Panc1 (cell line): ENCODE data around the gene MED13L. TPM values are rescaled to one million over a fixed set of nuclear protein-coding genes. Genes with fewer than 3 reads are reported as not detected.

Experiments used
- ATAC-seq: fragments of 200-7000 bp; cut with Tn5 transposase; 2 replicates; pipeline ENCODE4 v1.9.1; 2020; ENCODE audit warnings: mild to moderate bottlenecking, moderate library complexity
- BruUV-seq: library from RNA; stranded (reverse); fragments of 400-500 nt; replicated peaks from 2 replicates; lab custom pipeline; 2021; lab: Mats Ljungman, UMichigan
- CTCF ChIA-PET: fragments of 300-600 bp; sonication (Branson Sonifier 250); formaldehyde crosslinking; loops from one replicate; lab custom pipeline; 2022; ENCODE audit warnings: antibody characterized with exemption; lab: Charles Lee
- POLR2A ChIA-PET: fragments of 300-600 bp; sonication (Branson Sonifier 250); formaldehyde crosslinking; loops from one replicate; lab custom pipeline; 2022; ENCODE audit warnings: antibody characterized with exemption; lab: Charles Lee
- DNase-seq: peaks from one replicate; pipeline ENCODE4 v3.0.0-alpha.2; 2010; ENCODE audit warnings: low read depth, low spot score
- H3K27ac ChIP-seq: 2 replicates; pipeline ENCODE4 v1.5.1; 2011; ENCODE audit warnings: mild to moderate bottlenecking, low read length, inconsistent platforms
- H3K27me3 ChIP-seq: fragments of 200-500 bp; sonication (Bioruptor generic); 2 replicates; pipeline ENCODE4 v1.6.0; 2014; ENCODE audit warnings: low read length, inconsistent platforms; ENCODE audit not compliant: control insufficient read depth, insufficient read depth
- H3K36me3 ChIP-seq: fragments of 200-500 bp; sonication (Bioruptor generic); 2 replicates; pipeline ENCODE4 v1.5.1; 2014; ENCODE audit warnings: inconsistent platforms, mild to moderate bottlenecking, low read length, moderate library complexity; ENCODE audit not compliant: control insufficient read depth, insufficient read depth
- H3K4me1 ChIP-seq: 2 replicates; pipeline ENCODE4 v1.5.1; 2011; ENCODE audit warnings: inconsistent platforms, mild to moderate bottlenecking, low read length, moderate library complexity; ENCODE audit not compliant: control insufficient read depth, insufficient read depth
- H3K4me3 ChIP-seq, 2 experiments: 2 replicates each; pipeline ENCODE4 v1.5.1; 2011 to 2012; ENCODE audit warnings: low read depth in 2 of 2, low read length in 2 of 2, mild to moderate bottlenecking in 2 of 2, inconsistent platforms in 1 of 2, moderate library complexity in 1 of 2
- H3K9me3 ChIP-seq: fragments of 200-500 bp; sonication (Bioruptor generic); 2 replicates; pipeline ENCODE4 v1.5.1; 2014; ENCODE audit warnings: low read depth, mild to moderate bottlenecking, inconsistent platforms, low read length, moderate library complexity; ENCODE audit not compliant: control insufficient read depth, insufficient read depth
- CTCF ChIP-seq: fragments of 450-650 bp; IDR thresholded peaks from 2 replicates; pipeline ENCODE4 v1.5.1; 2017; ENCODE audit warnings: mild to moderate bottlenecking
- POLR2AphosphoS5 ChIP-seq: IDR thresholded peaks from 2 replicates; pipeline ENCODE4 v1.6.1; 2012; ENCODE audit warnings: mild to moderate bottlenecking, low read depth, low read length, moderate library complexity
- REST ChIP-seq, 2 experiments: IDR thresholded peaks; 2 replicates each; pipeline ENCODE4 v1.6.1; 2011 to 2012; ENCODE audit warnings: low read depth in 2 of 2, control low read depth in 1 of 2, low read length in 1 of 2, mild to moderate bottlenecking in 1 of 2, moderate library complexity in 1 of 2; ENCODE audit not compliant: insufficient read depth in 1 of 2
- SIN3A ChIP-seq: IDR thresholded peaks from 2 replicates; pipeline ENCODE4 v1.6.1; 2012; ENCODE audit warnings: low read depth, mild to moderate bottlenecking, low read length, moderate library complexity, borderline replicate concordance; ENCODE audit not compliant: insufficient read depth
- TCF7L2 ChIP-seq: IDR thresholded peaks from 2 replicates; pipeline ENCODE4 v1.6.1; 2011; ENCODE audit warnings: mild to moderate bottlenecking, low read depth, low read length, inconsistent platforms
- in situ Hi-C: cut with HindIII; loops from 2 replicates; pipeline ENCODE4 v1.10.0; 2016; ENCODE audit warnings: low sequenced_read_pairs, low pct_unique_long_range_greater_than_20kb
- intact Hi-C: fragments of 100-400 bp; cut with micrococcal nuclease; formaldehyde crosslinking; loops from one replicate; pipeline ENCODE4 v1.10.0; 2022; ENCODE audit not compliant: unreplicated experiment
- total RNA-seq: library from RNA; stranded (reverse); gene quantifications from one replicate; pipeline ENCODE4 v1.2.1, GENCODE V29; 2021; ENCODE audit not compliant: unreplicated experiment

MED13L gene
- total RNA-seq, 1 experiment from 2014 or later = 170 TPM

GRCh38 chr12:116194935-116195431 is 82.5 kb downstream of the MED13L start:
- in situ Hi-C loops = no loop called here
- no TSS peak for BruUV-seq
- POLR2A ChIA-PET = interaction anchor here (0.6 kb wide), 1 partner anchor 31 kb away, joined by 8 read pairs; no protein-coding TSS in a partner anchor
- peaks cover 29% of the 10 kb centered on the region for H3K4me1 ChIP-seq
- H3K27ac ChIP-seq = no peak overlapping the region
- DNase-seq = no peak
- no peaks in the 10 kb centered on the region for H3K36me3 ChIP-seq
- CTCF ChIA-PET = no interaction called here
- no peaks in the 10 kb centered on the region for H3K9me3 ChIP-seq
- intact Hi-C loops = no loop called here
- no peaks in the 10 kb centered on the region for H3K27me3 ChIP-seq
- TF ChIP-seq POLR2AphosphoS5 = no peak
- no peak for TF ChIP-seq REST (IDR thresholded peaks at IDR 0.05; ENCODE audit: insufficient read depth in 1 of 2, low read depth in 2 of 2, low read length in 1 of 2)
- TF ChIP-seq CTCF = 0 out of 2 replicates have a peak, but pooled peaks have one; percentile 9
- no peak for TF ChIP-seq TCF7L2
- no peak overlapping the region for H3K4me3 ChIP-seq
- no peak for ATAC-seq

- intact Hi-C loops = no loop called here
- CTCF ChIA-PET = no interaction called here
Observed at GRCh38 chr12:116189692-116190091, 87.8 kb downstream of the MED13L start.

More at GRCh38 chr12:116189692-116190091, 87.8 kb downstream of the MED13L start:
- Histone ChIP-seq H3K27ac (no peak overlapping the region), H3K9me3 (no peaks in the 10 kb centered on the region), H3K27me3 (no peaks in the 10 kb centered on the region), H3K4me3 (no peak overlapping the region), H3K4me1 (peaks cover 38% of the 10 kb centered on the region), H3K36me3 (no peaks in the 10 kb centered on the region)
- BruUV-seq = no TSS peak
- ATAC-seq = no peak
- POLR2A ChIA-PET = no interaction called here
- in situ Hi-C loops = no loop called here
- no peak for DNase-seq
- TF ChIP-seq POLR2AphosphoS5 = no peak
- TF ChIP-seq CTCF = no peak
- TF ChIP-seq SIN3A = no peak
- no peak for TF ChIP-seq REST (IDR thresholded peaks at IDR 0.05; ENCODE audit: insufficient read depth in 1 of 2, low read depth in 2 of 2, low read length in 1 of 2)
- TF ChIP-seq TCF7L2 = no peak
